ENCODE measurements around the gene NFATC1.

Gene NFATC1

DNA sequence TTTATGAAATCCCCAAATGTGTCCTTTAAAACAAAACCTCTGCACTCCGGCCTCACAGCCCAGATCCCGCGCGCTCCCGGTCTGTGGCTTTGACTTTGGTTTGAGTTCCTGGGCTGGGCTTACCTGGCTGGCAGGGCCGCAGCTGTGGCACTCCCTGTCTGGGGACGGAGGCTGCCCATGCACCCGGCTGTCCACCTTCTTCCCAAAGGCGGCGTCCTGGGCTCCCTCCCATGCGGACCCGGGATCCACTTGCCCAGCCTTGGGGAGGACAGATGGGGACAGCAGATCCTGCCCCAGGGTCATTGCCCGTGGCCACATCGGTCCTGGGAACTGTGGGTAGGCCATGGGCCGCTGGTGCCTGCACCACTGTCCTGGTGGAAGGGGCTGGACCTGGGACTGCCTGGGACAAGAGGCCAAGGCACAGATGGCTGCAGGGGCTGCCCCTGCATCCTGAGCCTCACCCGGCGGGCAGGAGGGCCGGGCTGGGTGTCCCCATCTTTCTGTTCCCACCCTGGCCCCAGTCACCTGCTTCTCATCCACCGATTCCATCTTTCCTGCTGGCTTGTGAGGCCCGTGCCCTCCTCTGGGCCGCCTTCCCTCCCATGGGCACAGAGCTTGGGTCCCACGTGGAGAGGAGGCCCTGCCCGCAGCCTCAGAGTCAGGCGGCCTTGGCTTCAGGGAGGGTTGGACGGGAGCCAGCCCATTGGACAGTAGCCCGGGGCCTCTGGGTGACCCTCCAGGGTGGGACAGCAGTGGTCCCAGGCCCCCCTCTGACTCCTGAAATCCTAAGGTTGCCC is 27.7 kb downstream of the NFATC1 start:
- DNase-seq (ENCODE audit: low read depth) = no peak
- TF ChIP-seq, protein P1, sequence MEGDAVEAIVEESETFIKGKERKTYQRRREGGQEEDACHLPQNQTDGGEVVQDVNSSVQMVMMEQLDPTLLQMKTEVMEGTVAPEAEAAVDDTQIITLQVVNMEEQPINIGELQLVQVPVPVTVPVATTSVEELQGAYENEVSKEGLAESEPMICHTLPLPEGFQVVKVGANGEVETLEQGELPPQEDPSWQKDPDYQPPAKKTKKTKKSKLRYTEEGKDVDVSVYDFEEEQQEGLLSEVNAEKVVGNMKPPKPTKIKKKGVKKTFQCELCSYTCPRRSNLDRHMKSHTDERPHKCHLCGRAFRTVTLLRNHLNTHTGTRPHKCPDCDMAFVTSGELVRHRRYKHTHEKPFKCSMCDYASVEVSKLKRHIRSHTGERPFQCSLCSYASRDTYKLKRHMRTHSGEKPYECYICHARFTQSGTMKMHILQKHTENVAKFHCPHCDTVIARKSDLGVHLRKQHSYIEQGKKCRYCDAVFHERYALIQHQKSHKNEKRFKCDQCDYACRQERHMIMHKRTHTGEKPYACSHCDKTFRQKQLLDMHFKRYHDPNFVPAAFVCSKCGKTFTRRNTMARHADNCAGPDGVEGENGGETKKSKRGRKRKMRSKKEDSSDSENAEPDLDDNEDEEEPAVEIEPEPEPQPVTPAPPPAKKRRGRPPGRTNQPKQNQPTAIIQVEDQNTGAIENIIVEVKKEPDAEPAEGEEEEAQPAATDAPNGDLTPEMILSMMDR (IDR thresholded peaks at IDR 0.05; ENCODE audit: low read depth, low read length, missing control alignments) = no peak
- H3K4me3 ChIP-seq (ENCODE audit: low read depth, low read length) = no peak overlapping the region

DNA sequence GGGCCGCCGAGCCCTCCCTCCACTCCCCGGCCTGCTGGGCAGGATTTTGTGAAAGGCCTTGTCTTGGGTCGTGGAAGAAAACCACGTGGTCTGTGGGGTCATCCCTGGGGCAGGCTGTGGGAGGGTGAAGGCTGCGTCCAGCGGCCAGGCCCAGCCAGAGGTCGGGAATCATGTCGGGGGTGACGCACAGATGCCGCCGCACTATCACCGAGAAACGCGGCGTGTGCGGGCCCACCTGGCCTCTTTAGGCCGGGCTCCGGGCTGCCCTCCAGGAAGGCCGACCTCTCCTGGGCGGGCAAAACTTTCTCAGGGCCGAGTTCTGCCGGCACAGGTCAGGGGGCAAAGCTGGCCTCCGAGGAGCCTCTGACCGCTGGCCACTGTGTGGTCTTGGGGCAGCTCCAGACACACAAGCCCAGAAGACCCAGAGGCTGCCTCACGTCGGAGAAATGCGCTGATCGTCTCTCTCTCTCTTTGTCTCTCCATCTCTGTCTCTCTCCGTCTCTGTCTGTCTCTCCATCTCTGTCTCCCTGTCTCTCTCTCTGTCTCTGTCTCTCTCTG is 28.4 kb downstream of the NFATC1 start:
- no peak overlapping the region for H3K4me3 ChIP-seq (ENCODE audit: low read depth, low read length)
- no peak for DNase-seq (ENCODE audit: low read depth)
- TF ChIP-seq, protein P1 (IDR thresholded peaks at IDR 0.05; ENCODE audit: low read depth, low read length, missing control alignments) = no peak

DNA sequence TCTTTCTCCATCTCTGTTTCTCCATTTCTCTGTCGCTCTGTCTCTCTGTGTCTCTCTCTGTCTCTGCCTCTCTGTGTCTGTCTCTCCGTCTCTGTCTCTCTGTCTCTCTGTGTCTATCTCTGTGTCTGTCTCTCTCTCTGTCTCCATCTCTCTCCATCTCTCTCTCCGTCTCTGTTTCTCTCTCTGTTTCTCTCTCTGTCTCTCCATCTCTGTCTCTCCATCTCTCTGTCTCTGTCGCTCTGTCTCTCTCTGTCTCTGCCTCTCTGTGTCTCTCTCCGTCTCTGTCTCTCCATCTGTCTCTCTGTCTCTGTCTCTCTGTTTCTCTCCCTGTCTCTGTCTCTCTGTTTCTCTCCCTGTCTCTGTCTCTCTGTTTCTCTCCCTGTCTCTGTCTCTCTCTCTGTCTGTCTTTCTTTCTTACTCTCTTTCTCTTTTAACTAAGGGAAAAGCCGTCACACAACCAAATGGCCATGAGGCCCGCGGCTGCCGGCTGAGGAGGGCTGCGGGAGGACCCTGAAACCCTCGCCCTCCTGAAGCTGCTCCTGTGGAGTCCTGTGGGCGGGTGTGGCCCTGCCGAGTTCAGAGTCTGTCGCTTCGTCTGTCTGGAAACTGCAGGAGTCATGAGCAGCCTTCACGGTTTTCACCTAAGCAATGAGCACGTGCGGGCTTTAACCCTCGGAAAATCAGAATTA is 29.3 kb downstream of the NFATC1 start:
- no peak for DNase-seq (ENCODE audit: low read depth)
- no peak overlapping the region for H3K4me3 ChIP-seq (ENCODE audit: low read depth, low read length)
- TF ChIP-seq, protein P1 (IDR thresholded peaks at IDR 0.05; ENCODE audit: low read depth, low read length, missing control alignments) = no peak

DNA sequence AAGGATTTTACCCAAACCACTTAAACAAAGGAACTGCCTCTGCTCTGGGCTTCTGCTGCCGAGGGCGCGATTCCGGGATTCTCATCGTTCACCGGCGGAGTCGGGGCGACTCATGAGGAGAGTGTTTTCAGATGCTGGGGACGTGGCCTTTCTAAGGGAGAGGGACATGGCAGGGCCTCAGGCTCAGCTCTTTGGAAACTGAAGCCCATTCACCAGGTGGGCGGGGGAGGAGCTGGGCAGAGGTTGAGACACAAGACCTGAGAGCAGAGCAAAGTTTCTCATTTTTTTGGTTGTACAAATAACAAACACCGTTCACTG is 29.8 kb downstream of the NFATC1 start:
- no peak for DNase-seq (ENCODE audit: low read depth)
- TF ChIP-seq, protein P1 (IDR thresholded peaks at IDR 0.05; ENCODE audit: low read depth, low read length, missing control alignments) = no peak
- no peak overlapping the region for H3K4me3 ChIP-seq (ENCODE audit: low read depth, low read length)

DNA sequence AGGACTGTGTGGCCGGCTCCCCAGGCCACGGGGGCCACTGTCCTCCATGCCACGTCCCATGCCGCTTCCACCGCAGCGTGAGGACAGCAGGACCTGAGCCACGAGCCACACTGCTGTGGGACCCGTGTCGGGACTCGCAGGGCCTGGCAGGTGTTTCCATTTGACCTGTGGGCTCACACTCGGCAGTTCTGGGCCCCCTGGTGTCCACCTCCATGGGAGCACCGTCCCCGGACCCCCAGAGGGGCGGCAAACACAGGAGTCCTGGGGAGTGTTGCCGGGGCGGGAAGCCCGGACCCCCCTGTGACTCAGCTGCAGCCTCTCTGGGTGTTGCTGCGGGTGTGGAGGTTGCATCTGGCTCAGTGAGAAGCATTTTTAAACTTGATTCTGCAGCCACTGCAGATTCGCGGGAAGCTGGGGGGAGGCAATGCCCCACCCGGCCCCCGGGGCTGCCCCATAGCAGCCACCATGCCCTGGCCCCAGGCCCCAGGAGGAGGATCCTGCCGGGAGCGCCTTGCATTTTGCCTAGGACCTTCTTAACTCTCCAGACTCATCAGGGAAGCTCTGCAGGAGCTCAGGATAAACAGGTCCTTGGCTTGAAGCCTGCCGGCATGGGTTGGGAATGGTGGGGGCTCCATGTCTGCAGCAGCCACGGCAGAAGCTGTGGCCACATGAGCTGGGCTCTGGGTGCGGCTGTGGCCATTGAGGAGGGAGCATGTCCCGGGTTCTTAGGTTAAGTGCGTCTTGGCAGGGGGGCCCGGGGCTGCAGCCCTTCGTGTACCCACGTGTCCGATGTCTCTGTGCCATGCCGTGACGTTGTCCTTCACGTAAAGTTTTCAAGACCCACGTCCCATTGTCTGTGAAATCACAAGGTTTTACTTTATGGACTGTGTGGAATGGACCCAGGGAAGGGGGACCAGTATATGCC is 30.9 kb downstream of the NFATC1 start:
- no peak overlapping the region for H3K4me3 ChIP-seq (ENCODE audit: low read depth, low read length)
- TF ChIP-seq, protein P1 (IDR thresholded peaks at IDR 0.05; ENCODE audit: low read depth, low read length, missing control alignments) = no peak
- no peak for DNase-seq (ENCODE audit: low read depth)

DNA sequence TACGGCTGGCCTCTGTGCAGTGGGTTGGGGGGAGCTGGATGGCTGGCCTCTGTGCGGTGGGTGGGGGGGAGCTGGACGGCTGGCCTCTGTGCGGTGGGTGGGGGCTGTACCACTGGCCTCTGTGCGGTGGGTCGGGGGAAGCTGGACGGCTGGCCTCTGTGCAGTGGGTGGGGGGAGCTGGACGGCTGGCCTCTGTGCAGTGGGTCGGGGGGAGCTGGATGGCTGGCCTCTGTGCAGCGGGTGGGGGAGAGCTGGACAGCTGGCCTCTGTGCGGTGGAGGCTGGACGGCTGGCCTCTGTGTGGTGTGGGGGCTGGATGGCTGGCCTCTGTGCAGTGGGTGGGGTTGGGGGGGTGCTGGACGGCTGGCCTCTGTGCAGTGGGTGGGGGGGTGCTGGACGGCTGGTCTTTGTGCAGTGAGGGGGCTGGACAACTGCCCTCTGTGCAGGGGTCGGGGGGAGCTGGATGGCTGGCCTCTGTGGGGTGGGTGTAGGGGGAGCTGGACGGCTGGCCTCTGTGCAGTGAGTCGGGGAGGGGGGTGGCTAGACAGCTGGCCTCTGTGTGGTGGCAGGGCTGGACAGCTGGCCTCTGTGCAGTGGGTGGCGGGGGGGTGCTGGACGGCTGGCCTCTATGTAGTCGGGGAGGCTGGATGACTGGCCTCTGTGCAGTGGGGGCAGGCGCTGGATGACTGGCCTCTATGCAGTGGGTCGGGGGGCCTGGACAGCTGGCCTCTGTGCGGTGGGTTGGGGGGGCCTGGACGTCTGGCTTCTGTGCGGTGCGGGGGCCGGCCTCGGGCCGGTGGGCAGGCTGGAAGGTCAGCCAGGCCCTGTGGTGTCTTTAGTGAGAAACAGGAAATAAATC is 31.9 kb downstream of the NFATC1 start:
- DNase-seq (ENCODE audit: low read depth) = no peak
- TF ChIP-seq, protein P1 (IDR thresholded peaks at IDR 0.05; ENCODE audit: low read depth, low read length, missing control alignments) = no peak
- no peak overlapping the region for H3K4me3 ChIP-seq (ENCODE audit: low read depth, low read length)
